Posterior vena cava (tissue), 2 donors: Measurements from ENCODE around the gene ZDHHC9. TPM values are rescaled to one million over a fixed set of nuclear protein-coding genes. Genes with fewer than 3 reads are reported as not detected.
A peak's percentile ranks its signal among the peaks of the same experiment; 100 is the strongest.

ENCODE experiments used
- DNase-seq: peaks from one replicate; pipeline ENCODE4 v3.0.0-alpha.2; 2020; ENCODE audit warnings: low spot score
- intact Hi-C, 2 donors: fragments of 100-400 bp; cut with DNase I; formaldehyde crosslinking; loops; one replicate each; pipeline versions ENCODE4 v1.14.1 to v1.14.2; 2022 to 2023
- total RNA-seq, 2 donors: library from RNA; stranded (reverse); fragmentation: NEBNext Ultra II Directional; extraction: Animal tissue kit (Norgen Biotek cat#: 25700); gene quantifications; one replicate each; pipeline ENCODE4 v1.2.1, GENCODE V29; 2021
- donor health status: DM: yes; HTN: yes; CAD: no.
- donor health status: DM: yes; HTN: yes; CAD: no.

Gene ZDHHC9
- total RNA-seq, 2 donors from 2014 or later: 23.0 to 23.7 TPM

- intact Hi-C loops: no loop called here
- no peak for DNase-seq
Observed at GRCh38 chrX:129773649-129774458, 69.8 kb downstream of the ZDHHC9 start.

GRCh38 chrX:129772796-129773431 is 70.8 kb downstream of the ZDHHC9 start:
- DNase-seq: peak; percentile 88
- intact Hi-C loops: no loop called here

- intact Hi-C loops: no loop called here
- DNase-seq: no peak
Observed at GRCh38 chrX:129771266-129771995, 72.3 kb downstream of the ZDHHC9 start.

- intact Hi-C loops: loop anchor here in 1 of 2 donors (10.0 kb wide), 1 partner anchor 55 kb away; no protein-coding TSS in a partner anchor
- no peak for DNase-seq
Observed at GRCh38 chrX:129769467-129770154, 74.1 kb downstream of the ZDHHC9 start.

GRCh38 chrX:129768586-129769466 is 74.9 kb downstream of the ZDHHC9 start:
- intact Hi-C loops: loop anchor here in 1 of 2 donors (10.0 kb wide), 1 partner anchor 56 kb away; no protein-coding TSS in a partner anchor
- no peak for DNase-seq

- DNase-seq: no peak
- intact Hi-C loops: loop anchor here in 1 of 2 donors (10.0 kb wide), 1 partner anchor 57 kb away; no protein-coding TSS in a partner anchor
Observed at GRCh38 chrX:129768186-129768585, 75.5 kb downstream of the ZDHHC9 start.

- no peak for DNase-seq
- intact Hi-C loops: loop anchor here in 1 of 2 donors (10.0 kb wide), 1 partner anchor 61 kb away; no protein-coding TSS in a partner anchor
Observed at GRCh38 chrX:129763666-129764065, 80.0 kb downstream of the ZDHHC9 start.

GRCh38 chrX:129762448-129762847 is 81.2 kb downstream of the ZDHHC9 start:
- no peak for DNase-seq
- intact Hi-C loops: loop anchor here in 1 of 2 donors (10.0 kb wide), 1 partner anchor 62 kb away; no protein-coding TSS in a partner anchor

- intact Hi-C loops: loop anchor here in 1 of 2 donors (10.0 kb wide), 1 partner anchor 63 kb away; no protein-coding TSS in a partner anchor
- no peak for DNase-seq
Observed at GRCh38 chrX:129761596-129761995, 82.1 kb downstream of the ZDHHC9 start.

- intact Hi-C loops: loop anchor here in 1 of 2 donors (10.0 kb wide), 1 partner anchor 64 kb away; no protein-coding TSS in a partner anchor
- no peak for DNase-seq
Observed at GRCh38 chrX:129760981-129761380, 82.7 kb downstream of the ZDHHC9 start.

- intact Hi-C loops: loop anchor here in 1 of 2 donors (10.0 kb wide), 1 partner anchor 65 kb away; no protein-coding TSS in a partner anchor
- no peak for DNase-seq
Observed at GRCh38 chrX:129760155-129760554, 83.5 kb downstream of the ZDHHC9 start.

GRCh38 chrX:129759576-129760061 is 84.1 kb downstream of the ZDHHC9 start:
- intact Hi-C loops: loop anchor here in 1 of 2 donors (10.0 kb wide), 1 partner anchor 65 kb away; no protein-coding TSS in a partner anchor
- DNase-seq: no peak

GRCh38 chrX:129755779-129756650 is 87.7 kb downstream of the ZDHHC9 start:
- no peak for DNase-seq
- intact Hi-C loops: loop anchor here in 1 of 2 donors (1.0 kb wide), 1 partner anchor 21 kb away; no protein-coding TSS in a partner anchor

GRCh38 chrX:129754056-129755024 is 89.3 kb downstream of the ZDHHC9 start:
- intact Hi-C loops: loop anchor here in 1 of 2 donors (1.0 kb wide), 1 partner anchor 23 kb away; no protein-coding TSS in a partner anchor
- DNase-seq: peak; percentile 76
